NCI-H1694 (cell line): ENCODE measurements around the gene CCIN.

ENCODE experiments used
- DNase-seq: peaks from one replicate; lab custom pipeline; 2025; lab: John Stamatoyannopoulos, UW

The CCIN gene

GRCh38 chr9:36190388-36191289, 21.5 kb downstream of the CCIN start, which contains the start of gene CLTA:
CLTA (plus strand) TSS chr9:36190921; CDS start chr9:36191057, 136 bp downstream.
- peak; percentile 98 for DNase-seq

GRCh38 chr9:36191290-36191645, 22.1 kb downstream of the CCIN start:
- no peak for DNase-seq

GRCh38 chr9:36191686-36192085, 22.5 kb downstream of the CCIN start:
- DNase-seq = no peak

- no peak for DNase-seq
Measured at GRCh38 chr9:36192196-36192595, 23.0 kb downstream of the CCIN start.

GRCh38 chr9:36193023-36193422, 23.8 kb downstream of the CCIN start:
- DNase-seq = no peak

GRCh38 chr9:36194326-36195000, 25.3 kb downstream of the CCIN start:
- no peak for DNase-seq

GRCh38 chr9:36204906-36205547, 35.8 kb downstream of the CCIN start:
- DNase-seq = no peak

- DNase-seq = no peak
Measured at GRCh38 chr9:36207016-36207415, 37.8 kb downstream of the CCIN start.

- DNase-seq = no peak
Measured at GRCh38 chr9:36207546-36208012, 38.4 kb downstream of the CCIN start.

- no peak for DNase-seq
Measured at GRCh38 chr9:36208521-36209253, 39.5 kb downstream of the CCIN start.

GRCh38 chr9:36210722-36211121, 41.5 kb downstream of the CCIN start:
- DNase-seq = no peak

GRCh38 chr9:36211510-36211909, 42.3 kb downstream of the CCIN start:
- no peak for DNase-seq

GRCh38 chr9:36213387-36213786, 44.2 kb downstream of the CCIN start:
- DNase-seq = no peak

GRCh38 chr9:36213989-36214388, 44.8 kb downstream of the CCIN start:
- no peak for DNase-seq

GRCh38 chr9:36214571-36214970, 45.4 kb downstream of the CCIN start:
- no peak for DNase-seq

- DNase-seq = no peak
Measured at GRCh38 chr9:36217256-36217968, 48.2 kb downstream of the CCIN start.

GRCh38 chr9:36218011-36218410, 48.8 kb downstream of the CCIN start:
- no peak for DNase-seq

- no peak for DNase-seq
Measured at GRCh38 chr9:36218411-36218901, 49.3 kb downstream of the CCIN start.
